Esophagus muscularis mucosa (tissue), 4 donors: ENCODE results near the gene SLC4A2. TPM values are rescaled to one million over a fixed set of nuclear protein-coding genes. Genes with fewer than 3 reads are reported as not detected.
"Not testable (repeated sequence)": the region's sequence is repeated elsewhere in the genome, so short reads cannot be mapped to it uniquely, and the experiment has no call there.

Experiments used
- DNase-seq: peaks from one replicate; pipeline ENCODE4 v3.0.0-alpha.2; 2017; ENCODE audit errors: extremely low spot score
- H3K27ac ChIP-seq, 4 donors: fragments of 200-600 bp; sonication (generic); replicated peaks in 1 of 4; 1 replicate in 3 of 4; 2 replicates in 1 of 4; pipeline ENCODE4 v1.5.1; 2016 to 2019; ENCODE audit warnings: mild to moderate bottlenecking in 1 of 4
- H3K27me3 ChIP-seq, 4 donors: fragments of 200-600 bp; sonication (generic); one replicate each; pipeline versions ENCODE4 v1.5.1 to v1.6.0; 2016 to 2019
- H3K36me3 ChIP-seq, 4 donors: fragments of 200-600 bp; sonication (generic); one replicate each; pipeline ENCODE4 v1.5.1; 2016 to 2019
- H3K4me1 ChIP-seq, 4 donors: fragments of 200-600 bp; sonication (generic); one replicate each; pipeline ENCODE4 v1.5.1; 2016 to 2019
- H3K4me3 ChIP-seq, 4 donors: fragments of 200-600 bp; sonication (generic); 1 replicate in 2 of 4; 2 replicates in 2 of 4; pipeline ENCODE4 v1.5.1; 2016 to 2019; ENCODE audit warnings: mild to moderate bottlenecking in 4 of 4, moderate library complexity in 1 of 4
- H3K9me3 ChIP-seq, 4 donors: fragments of 200-600 bp; sonication (generic); 1 replicate in 3 of 4; 2 replicates in 1 of 4; pipeline ENCODE4 v1.5.1; 2016 to 2019
- CTCF ChIP-seq, 3 experiments: fragments of 200-600 bp in 2 of 3; fragments of 450-650 bp in 1 of 3; sonication (generic) in 2 of 3; IDR thresholded peaks; one replicate each; pipeline ENCODE4 v1.5.1; 2017 to 2019; ENCODE audit warnings: antibody characterized with exemption in 3 of 3, mild to moderate bottlenecking in 2 of 3, moderate library complexity in 1 of 3
- EP300 ChIP-seq: sonication (generic); formaldehyde crosslinking; IDR thresholded peaks from one replicate; pipeline ENCODE4 v1.6.1; 2017; ENCODE audit warnings: antibody characterized with exemption
- POLR2A ChIP-seq: fragments of 450-650 bp; IDR thresholded peaks from one replicate; pipeline ENCODE4 v1.6.1; 2017; ENCODE audit warnings: antibody characterized with exemption, moderate library complexity, mild to moderate bottlenecking, low read depth
- POLR2AphosphoS5 ChIP-seq, 2 donors: sonication (generic); formaldehyde crosslinking; IDR thresholded peaks; one replicate each; pipeline ENCODE4 v1.6.1; 2017; ENCODE audit warnings: antibody characterized with exemption in 2 of 2
- WGBS: methylation state at CpG from one replicate; pipeline ENCODE4 v1.1.5; 2018; 5-methylcytosine and 5-hydroxymethylcytosine counted together
- intact Hi-C: fragments of 100-400 bp; cut with DNase I; formaldehyde crosslinking; loops from one replicate; pipeline ENCODE4 v1.15.1; 2023
- total RNA-seq, 4 donors: library from RNA; depleted of rRNA; stranded (reverse); fragments of >200 nt; gene quantifications; one replicate each; pipeline versions ENCODE4 v1.1.0 to v1.2.1, GENCODE V29; 2016

Gene SLC4A2
- total RNA-seq, 4 donors from 2014 or later = 96.8 to 165 (median 122) TPM

DNA sequence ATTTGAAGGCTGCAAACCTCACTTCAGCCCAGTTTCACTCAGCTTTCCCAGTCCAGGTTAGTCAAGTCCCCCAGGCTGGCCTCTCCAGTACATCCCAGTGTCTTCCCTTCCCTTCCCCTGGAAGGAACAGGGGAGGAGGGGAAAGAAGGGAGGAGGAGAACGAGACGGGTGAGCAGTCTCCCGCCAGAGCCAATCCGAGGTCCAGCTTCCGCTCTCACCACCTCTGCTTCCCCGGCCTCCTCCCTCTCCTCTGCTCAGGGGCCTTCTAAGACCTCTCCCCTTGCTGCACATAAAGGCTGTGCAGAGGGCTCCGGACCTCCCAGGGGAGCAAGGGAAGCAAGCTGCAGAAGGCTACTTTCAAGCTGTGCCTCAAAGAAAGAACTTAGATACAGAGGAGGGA is 39.2 kb upstream of the SLC4A2 start:
- H3K4me1 ChIP-seq = peaks cover 14 to 20% (median 19%) of the 10 kb centered on the region in 4 donors
- WGBS = 66% methylated on average over 7 of the region's 7 CpGs
- H3K4me3 ChIP-seq = no peak overlapping the region
- H3K27me3 ChIP-seq = peaks cover 0 to 63% (median 22%) of the 10 kb centered on the region in 4 donors
- intact Hi-C loops = no loop called here
- no peaks in the 10 kb centered on the region for H3K9me3 ChIP-seq
- no peak for DNase-seq
- no peak overlapping the region for H3K27ac ChIP-seq
- no peaks in the 10 kb centered on the region for H3K36me3 ChIP-seq
- TF ChIP-seq POLR2A (no peak), CTCF (IDR thresholded peaks at IDR 0.05) (no peak), POLR2AphosphoS5 (IDR thresholded peaks at IDR 0.05) (no peak), EP300 (no peak)

- 72% methylated on average over 10 of the region's 10 CpGs for WGBS
- Histone ChIP-seq H3K9me3 (no peaks in the 10 kb centered on the region), H3K36me3 (no peaks in the 10 kb centered on the region), H3K4me1 (peaks cover 9 to 18% (median 17%) of the 10 kb centered on the region in 4 donors), H3K4me3 (no peak overlapping the region), H3K27ac (no peak overlapping the region), H3K27me3 (peaks cover 0 to 33% (median 7%) of the 10 kb centered on the region in 4 donors)
- intact Hi-C loops = no loop called here
- no peak for TF ChIP-seq CTCF (IDR thresholded peaks at IDR 0.05)
- TF ChIP-seq EP300 = no peak
- no peak for TF ChIP-seq POLR2A
- no peak for TF ChIP-seq POLR2AphosphoS5 (IDR thresholded peaks at IDR 0.05)
- no peak for DNase-seq
These were observed 36.2 kb upstream of the SLC4A2 start for GRCh38 chr7:151023232-151023631.

DNA sequence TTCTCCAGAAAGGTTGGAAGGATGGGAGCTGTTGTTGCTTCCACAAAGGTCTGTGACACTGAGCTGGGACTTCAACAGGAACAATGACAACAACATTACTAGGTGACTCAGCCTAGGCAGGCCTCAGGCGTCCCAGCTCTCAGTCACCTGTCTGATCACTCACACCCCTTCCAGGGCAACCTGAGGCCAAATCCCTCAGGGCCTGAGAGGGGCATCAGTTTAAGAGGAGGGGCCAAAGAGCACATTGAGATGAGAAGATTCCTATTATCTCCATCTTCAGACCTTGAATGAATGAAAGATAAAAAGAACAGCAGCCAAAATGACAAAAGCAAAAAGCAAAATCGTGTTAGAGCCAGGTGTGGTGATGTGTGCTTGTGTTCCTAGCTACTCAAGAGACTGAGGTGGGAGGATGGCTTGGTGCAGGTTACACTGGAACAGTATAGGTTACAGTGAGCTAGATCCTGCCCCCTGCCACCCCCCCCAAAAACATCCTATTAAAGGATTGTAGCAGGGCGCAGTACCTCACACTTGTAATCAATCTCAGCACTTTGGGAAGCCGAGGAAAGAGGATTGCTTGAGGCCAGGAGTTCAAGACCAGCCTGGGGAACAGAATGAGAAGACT is 34.8 kb upstream of the SLC4A2 start, which contains the start of gene ATG9B:
Gene ATG9B, minus strand, starts transcription at position 60 of the 622 bp plus-strand sequence. CDS start 71 bp downstream, outside the sequence.
- H3K4me3 ChIP-seq = no peak within 1 kb of the TSS
- no peak within 1 kb of the TSS for H3K27ac ChIP-seq
- peaks cover 7 to 16% (median 15%) of the 10 kb centered on the region in 4 donors for H3K4me1 ChIP-seq
- H3K36me3 ChIP-seq = no peaks in the 10 kb centered on the region
- intact Hi-C loops = loop anchor here (5.0 kb wide), 2 partner anchors 38 to 88 kb away; no protein-coding TSS in a partner anchor
- DNase-seq = no peak
- TF ChIP-seq POLR2AphosphoS5 (IDR thresholded peaks at IDR 0.05) (no peak), POLR2A (no peak), CTCF (IDR thresholded peaks at IDR 0.05) (no peak), EP300 (no peak)
- H3K9me3 ChIP-seq = no peaks in the 10 kb centered on the region
- H3K27me3 ChIP-seq = peaks cover 0 to 20% (median 2%) of the 10 kb centered on the region in 4 donors
- WGBS = 65% methylated on average over 4 of the region's 4 CpGs

DNA sequence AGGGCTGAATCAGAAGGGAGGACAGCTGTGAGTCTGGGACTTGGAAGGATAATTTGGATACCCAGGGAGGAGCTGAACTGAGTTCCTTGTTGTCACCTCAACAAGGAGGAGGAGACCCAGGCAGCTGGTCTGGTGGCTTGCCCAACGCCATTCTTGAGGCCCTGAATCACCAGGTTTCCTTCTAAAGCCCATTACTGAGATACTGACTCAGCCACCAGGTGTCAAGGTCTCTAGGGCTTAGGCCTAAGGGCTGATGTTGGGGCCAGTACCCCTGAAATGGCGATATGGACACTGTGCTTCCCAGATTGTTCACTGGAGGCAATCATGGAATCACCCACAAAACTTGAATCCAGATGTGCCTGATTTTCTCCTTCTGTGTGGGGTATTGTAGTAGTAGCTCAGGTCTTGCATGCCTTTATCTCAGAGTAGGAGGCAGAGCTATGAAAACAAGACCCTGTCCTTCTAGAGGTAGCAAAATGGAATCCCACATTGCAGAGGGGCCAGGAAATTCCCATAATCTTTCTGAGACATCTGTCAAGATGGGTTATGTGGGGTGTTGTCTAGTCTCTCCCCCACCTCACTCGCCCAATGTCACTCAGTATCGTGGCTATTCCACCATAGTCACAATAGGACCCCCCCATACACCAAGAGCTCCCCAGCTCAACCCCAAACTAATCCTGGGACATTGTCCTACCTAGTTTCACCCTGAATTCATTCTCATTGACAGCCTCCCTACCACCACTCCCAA is 33.3 kb upstream of the SLC4A2 start:
- H3K27me3 ChIP-seq = peaks cover 0 to 5% (median 0%) of the 10 kb centered on the region in 4 donors
- H3K4me3 ChIP-seq = no peak overlapping the region
- DNase-seq = no peak
- TF ChIP-seq EP300 = no peak
- TF ChIP-seq POLR2AphosphoS5 (IDR thresholded peaks at IDR 0.05) = no peak
- TF ChIP-seq CTCF (IDR thresholded peaks at IDR 0.05) = no peak
- TF ChIP-seq POLR2A = no peak
- H3K27ac ChIP-seq = no peak overlapping the region
- peaks cover 7 to 27% (median 19%) of the 10 kb centered on the region in 4 donors for H3K4me1 ChIP-seq
- no peaks in the 10 kb centered on the region for H3K9me3 ChIP-seq
- intact Hi-C loops = loop anchor here (5.0 kb wide), 2 partner anchors 36 to 86 kb away; no protein-coding TSS in a partner anchor
- 89% methylated on average over 3 of the region's 4 CpGs for WGBS
- peaks cover 0 to 4% (median 0%) of the 10 kb centered on the region in 4 donors for H3K36me3 ChIP-seq

DNA sequence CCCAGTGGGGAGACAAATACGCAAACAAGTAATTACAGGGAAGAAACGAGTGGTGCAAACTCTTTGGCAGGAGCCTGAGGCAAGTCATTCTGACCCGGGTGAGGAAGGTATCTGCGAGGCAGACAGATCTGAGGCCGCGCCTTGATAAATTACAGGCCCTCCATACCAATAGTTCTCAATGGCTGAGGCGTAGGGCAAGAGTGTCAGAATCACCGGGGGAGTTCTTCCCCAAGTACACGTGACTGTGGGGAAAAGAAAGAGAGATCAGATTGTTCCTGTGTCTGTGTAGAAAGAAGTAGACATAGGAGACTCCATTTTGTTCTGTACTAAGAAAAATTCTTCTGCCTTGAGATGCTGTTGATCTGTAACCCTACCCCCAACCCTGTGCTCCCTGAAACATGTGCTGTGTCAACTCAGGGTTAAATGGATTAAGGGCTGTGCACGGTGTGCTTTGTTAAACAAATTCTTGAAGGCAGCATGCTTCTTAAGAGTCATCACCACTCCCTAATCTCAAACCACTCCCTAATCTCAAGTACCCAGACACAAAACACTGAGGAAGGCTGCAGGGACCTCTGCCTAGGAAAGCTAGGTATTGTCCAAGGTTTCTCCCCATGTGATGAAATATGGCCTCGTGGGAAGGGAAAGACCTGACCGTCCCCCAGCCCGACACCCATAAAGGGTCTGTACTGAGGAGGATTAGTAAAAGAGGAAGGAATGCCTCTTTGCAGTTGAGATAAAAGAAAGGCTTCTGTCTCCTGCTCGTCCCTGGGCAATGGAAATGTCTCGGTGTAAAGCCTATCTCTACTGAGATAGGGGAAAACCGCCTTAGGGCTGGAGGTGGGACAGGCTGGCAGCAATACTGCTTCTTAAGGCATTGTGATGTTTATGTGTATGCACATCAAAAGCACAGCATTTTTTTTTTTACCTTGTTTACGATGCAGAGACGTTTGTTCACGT is 32.3 kb upstream of the SLC4A2 start:
- Histone ChIP-seq H3K4me3 (peak overlapping the region in 2 of 4 donors; percentile 69 to 73), H3K27ac (peak overlapping the region in 3 of 4 donors; percentile 83 to 88 (median 85)), H3K4me1 (peaks cover 7 to 27% (median 19%) of the 10 kb centered on the region in 4 donors)
- 49% methylated on average over 19 of the region's 19 CpGs for WGBS
- H3K36me3 ChIP-seq, DNase-seq, H3K27me3 ChIP-seq, H3K9me3 ChIP-seq: not testable (repeated sequence)
- intact Hi-C loops = loop anchor here (5.0 kb wide), 2 partner anchors 35 to 85 kb away; no protein-coding TSS in a partner anchor

DNA sequence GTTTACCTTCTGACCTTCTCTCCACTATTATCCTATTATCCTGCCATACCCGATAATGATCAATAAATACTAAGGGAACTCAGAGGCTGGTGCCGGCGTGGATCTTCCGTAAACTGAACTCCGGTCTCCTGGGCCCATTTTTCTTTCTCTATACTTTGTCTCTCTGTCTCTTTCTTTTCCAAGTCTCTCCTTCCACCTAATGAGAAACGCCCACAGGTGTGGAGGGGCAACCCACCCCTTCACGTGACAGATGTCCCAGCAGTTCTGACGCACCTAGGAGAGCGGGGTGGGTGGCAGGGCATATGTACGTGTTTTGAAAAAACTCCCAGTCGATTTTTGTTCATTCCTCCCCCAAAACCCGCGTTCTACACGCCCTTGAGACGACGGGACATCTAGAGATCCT is 31.7 kb upstream of the SLC4A2 start:
- H3K9me3 ChIP-seq, H3K27me3 ChIP-seq, DNase-seq: not testable (repeated sequence)
- intact Hi-C loops = loop anchor here (5.0 kb wide), 2 partner anchors 35 to 85 kb away; no protein-coding TSS in a partner anchor
- H3K4me3 ChIP-seq = peak overlapping the region; percentile 69 to 91 (median 74)
- peaks cover 7 to 27% (median 19%) of the 10 kb centered on the region in 4 donors for H3K4me1 ChIP-seq
- WGBS = 18% methylated on average over 16 of the region's 16 CpGs
- H3K27ac ChIP-seq = peak overlapping the region; percentile 80 to 88 (median 84)
- peaks cover 0 to 16% (median under 1%) of the 10 kb centered on the region in 4 donors for H3K36me3 ChIP-seq
